H1 (cell line): ENCODE results near the gene ETFB. TPM values are rescaled to one million over a fixed set of nuclear protein-coding genes. Genes with fewer than 3 reads are reported as not detected.

Experiments
- CTCF ChIA-PET: fragments of 300-600 bp; sonication (Branson Sonifier 250); formaldehyde crosslinking; loops from one replicate; lab custom pipeline; 2021; ENCODE audit not compliant: partially characterized antibody; lab: Charles Lee
- POLR2A ChIA-PET: fragments of 300-600 bp; sonication (Branson Sonifier 250); formaldehyde crosslinking; loops from one replicate; lab custom pipeline; 2021; ENCODE audit warnings: inconsistent platforms; ENCODE audit not compliant: partially characterized antibody; lab: Charles Lee
- DNase-seq, 2 experiments: peaks; one replicate each; pipeline versions ENCODE4 v3.0.0 to v3.0.0-alpha.2; 2010 to 2022; ENCODE audit warnings: low spot score in 2 of 2, low read depth in 1 of 2, mixed read lengths in 1 of 2
- FAIRE-seq: peaks from 2 replicates; lab custom pipeline; 2011; peaks lifted over from hg19 to GRCh38; lab: Jason Lieb, UNC
- H2AFZ ChIP-seq: 2 replicates; pipeline ENCODE4 v1.8.1; 2012; ENCODE audit warnings: low read length, inconsistent platforms
- H2AK5ac ChIP-seq: 2 replicates; pipeline ENCODE4 v1.6.1; 2013; ENCODE audit warnings: low read depth, low read length
- H2BK120ac ChIP-seq: replicated peaks from 2 replicates; pipeline ENCODE3; 2013; ENCODE audit warnings: low read depth, low read length, inconsistent platforms
- H2BK12ac ChIP-seq: 2 replicates; pipeline ENCODE4 v1.6.1; 2013; ENCODE audit warnings: low read depth, low read length
- H2BK15ac ChIP-seq: 2 replicates; pipeline ENCODE4 v1.6.1; 2013; ENCODE audit warnings: low read length
- H2BK20ac ChIP-seq: 2 replicates; pipeline ENCODE4 v1.6.1; 2013; ENCODE audit warnings: low read length
- H2BK5ac ChIP-seq: 2 replicates; pipeline ENCODE4 v1.6.1; 2013; ENCODE audit warnings: low read depth, low read length
- H3K14ac ChIP-seq: 2 replicates; pipeline ENCODE4 v1.6.1; 2013; ENCODE audit warnings: inconsistent platforms; ENCODE audit not compliant: insufficient read length
- H3K18ac ChIP-seq: 2 replicates; pipeline ENCODE4 v1.6.1; 2013; ENCODE audit warnings: low read length; ENCODE audit errors: extremely low read depth
- H3K23ac ChIP-seq: 2 replicates; pipeline ENCODE4 v1.6.1; 2013; ENCODE audit warnings: inconsistent platforms; ENCODE audit not compliant: insufficient read length
- H3K23me2 ChIP-seq: 2 replicates; pipeline ENCODE4 v1.6.1; 2013; ENCODE audit warnings: low read depth, low read length
- H3K27ac ChIP-seq: 2 replicates; pipeline ENCODE4 v1.6.1; 2011; ENCODE audit warnings: low read depth, low read length, inconsistent platforms
- H3K27me3 ChIP-seq, 4 experiments: replicated peaks in 1 of 4; 1 replicate in 1 of 4; 2 replicates in 3 of 4; pipeline versions ENCODE4 v1.6.1 to v1.8.1; 2011 to 2013; ENCODE audit warnings: low read length in 3 of 4, mild to moderate bottlenecking in 3 of 4, inconsistent platforms in 2 of 4, mixed read lengths in 2 of 4, moderate library complexity in 1 of 4; ENCODE audit not compliant: control insufficient read depth in 3 of 4, insufficient read depth in 3 of 4; ENCODE audit errors: extremely low read depth in 1 of 4
- H3K36me3 ChIP-seq, 4 experiments: 2 replicates each; pipeline versions ENCODE4 v1.6.1 to v1.8.1; 2011 to 2013; ENCODE audit warnings: mild to moderate bottlenecking in 4 of 4, low read length in 3 of 4, moderate library complexity in 2 of 4, control low read depth in 1 of 4, inconsistent platforms in 1 of 4; ENCODE audit not compliant: insufficient read depth in 4 of 4, control insufficient read depth in 2 of 4
- H3K4ac ChIP-seq: replicated peaks from 2 replicates; pipeline ENCODE3; 2013; ENCODE audit warnings: low read length, low read depth, mixed read lengths, inconsistent platforms; ENCODE audit not compliant: insufficient read length
- H3K4me1 ChIP-seq, 4 experiments: replicated peaks in 1 of 4; 1 replicate in 1 of 4; 2 replicates in 3 of 4; pipeline versions ENCODE4 v1.6.1 to v1.8.1; 2011 to 2013; ENCODE audit warnings: low read length in 3 of 4, inconsistent platforms in 2 of 4, mixed read lengths in 1 of 4; ENCODE audit not compliant: insufficient read depth in 4 of 4, control insufficient read depth in 3 of 4
- H3K4me2 ChIP-seq, 2 experiments: 2 replicates each; pipeline versions ENCODE4 v1.6.1 to v1.8.1; 2011 to 2013; ENCODE audit warnings: low read depth in 2 of 2, low read length in 2 of 2, control low read depth in 1 of 2, inconsistent platforms in 1 of 2, mild to moderate bottlenecking in 1 of 2; ENCODE audit not compliant: insufficient read depth in 1 of 2
- H3K4me3 ChIP-seq, 4 experiments: fragments of 200-600, 300-600 bp in 1 of 4; sonication (generic), shearing (Covaris generic), sonication (Bioruptor Twin) in 1 of 4; 2 replicates each; pipeline versions ENCODE4 v1.5.1 to v1.8.1; 2011 to 2016; ENCODE audit warnings: low read length in 4 of 4, low read depth in 3 of 4, control low read depth in 2 of 4, inconsistent platforms in 2 of 4, mild to moderate bottlenecking in 2 of 4, mixed read lengths in 1 of 4, moderate library complexity in 1 of 4; ENCODE audit not compliant: insufficient read depth in 2 of 4; ENCODE audit errors: extremely low read depth in 1 of 4
- H3K56ac ChIP-seq: replicated peaks from 2 replicates; pipeline ENCODE3; 2013; ENCODE audit warnings: low read depth, mild to moderate bottlenecking, mixed read lengths, low read length, inconsistent platforms; ENCODE audit not compliant: insufficient read length
- H3K79me1 ChIP-seq: 2 replicates; pipeline ENCODE4 v1.6.1; 2013; ENCODE audit warnings: low read depth, low read length, control low read depth
- H3K79me2 ChIP-seq, 2 experiments: 2 replicates each; pipeline versions ENCODE4 v1.6.1 to v1.8.1; 2012 to 2013; ENCODE audit warnings: low read length in 2 of 2, mild to moderate bottlenecking in 2 of 2, inconsistent platforms in 1 of 2; ENCODE audit not compliant: insufficient read depth in 2 of 2, control insufficient read depth in 1 of 2
- H3K9ac ChIP-seq, 4 experiments: replicated peaks in 1 of 4; 1 replicate in 1 of 4; 2 replicates in 3 of 4; pipeline versions ENCODE4 v1.6.1 to v1.8.1; 2011 to 2013; ENCODE audit warnings: low read depth in 3 of 4, low read length in 3 of 4, control low read depth in 2 of 4, mild to moderate bottlenecking in 2 of 4, moderate library complexity in 2 of 4, inconsistent platforms in 1 of 4; ENCODE audit errors: extremely low read depth in 1 of 4
- H3K9me3 ChIP-seq, 2 experiments: 2 replicates each; pipeline versions ENCODE4 v1.6.1 to v1.8.1; 2012 to 2013; ENCODE audit warnings: mild to moderate bottlenecking in 2 of 2, moderate library complexity in 2 of 2, control low read depth in 1 of 2, inconsistent platforms in 1 of 2, low read depth in 1 of 2, low read length in 1 of 2, mixed read lengths in 1 of 2; ENCODE audit not compliant: insufficient read depth in 2 of 2
- H4K20me1 ChIP-seq, 2 experiments: replicated peaks in 1 of 2; 2 replicates each; pipeline versions ENCODE3 to v1.8.1; 2011 to 2013; ENCODE audit warnings: inconsistent platforms in 2 of 2, low read length in 2 of 2, mild to moderate bottlenecking in 1 of 2; ENCODE audit not compliant: insufficient read depth in 2 of 2, control insufficient read depth in 1 of 2
- H4K5ac ChIP-seq: 2 replicates; pipeline ENCODE4 v1.6.1; 2013; ENCODE audit warnings: low read length, low read depth, mixed read lengths, inconsistent platforms; ENCODE audit not compliant: insufficient read length
- H4K8ac ChIP-seq: 2 replicates; pipeline ENCODE4 v1.8.0; 2013; ENCODE audit warnings: mild to moderate bottlenecking, moderate library complexity, low read length, inconsistent platforms; ENCODE audit not compliant: insufficient read depth; ENCODE audit errors: extremely low read depth
- H4K91ac ChIP-seq: replicated peaks from 2 replicates; pipeline ENCODE3; 2013; ENCODE audit warnings: low read length, mixed read lengths, inconsistent platforms; ENCODE audit not compliant: insufficient read length
- CTBP2 ChIP-seq: IDR thresholded peaks from 2 replicates; pipeline ENCODE4 v1.7.0; 2011; ENCODE audit warnings: borderline replicate concordance, mild to moderate bottlenecking, moderate library complexity, mixed read lengths, low read length; ENCODE audit not compliant: insufficient read depth, insufficient read length
- HDAC6 ChIP-seq: IDR thresholded peaks from one replicate; pipeline ENCODE4 v1.7.1; 2012; ENCODE audit warnings: low read depth, mild to moderate bottlenecking, inconsistent platforms, low read length, moderate library complexity
- KDM5A ChIP-seq: fragments of 200-600 bp; IDR thresholded peaks from 2 replicates; pipeline ENCODE4 v1.7.1; 2012; ENCODE audit warnings: mild to moderate bottlenecking, low read length, inconsistent platforms, mixed read lengths
- MAFK ChIP-seq: IDR thresholded peaks from 2 replicates; pipeline ENCODE4 v1.6.1; 2012; ENCODE audit warnings: low read depth, mild to moderate bottlenecking, improper control_type of control experiment, low read length
- SIX5 ChIP-seq: IDR thresholded peaks from 2 replicates; pipeline ENCODE4 v1.6.1; 2011; ENCODE audit warnings: mild to moderate bottlenecking, low read depth, low read length
- SP4 ChIP-seq: IDR thresholded peaks from 2 replicates; pipeline ENCODE4 v1.6.1; 2012; ENCODE audit warnings: low read length, inconsistent platforms
- SUZ12 ChIP-seq: fragments of 200-600 bp; sonication (generic); IDR thresholded peaks from 2 replicates; pipeline ENCODE4 v1.6.1; 2012; ENCODE audit warnings: mild to moderate bottlenecking, inconsistent platforms, low read length, moderate library complexity, mixed read lengths
- WGBS, 2 experiments: shearing (Covaris generic) in 1 of 2; methylation state at CpG; one replicate each; pipeline versions ENCODE4 v1.1.6 to v1.1.7; 2013 to 2015; ENCODE audit warnings: low lambda C conversion rate in 2 of 2, mixed read lengths in 2 of 2, inconsistent platforms in 1 of 2, low coverage in 1 of 2, missing lambda C conversion rate in 1 of 2; ENCODE audit not compliant: insufficient replicate concordance in 2 of 2, insufficient coverage in 1 of 2, insufficient read length in 1 of 2; ENCODE audit errors: extremely low coverage in 1 of 2, missing lambda C conversion rate in 1 of 2; 5-methylcytosine and 5-hydroxymethylcytosine counted together
- polyA plus RNA-seq, 7 experiments: library from polyadenylated mRNA; depleted of rRNA in 3 of 7; stranded (reverse) in 5 of 7; unstranded in 2 of 7; fragments of >200 nt in 5 of 7; fragments of 200-250 nt in 2 of 7; gene quantifications; 1 replicate in 5 of 7; 2 replicates in 1 of 7; 4 replicates in 1 of 7; pipeline versions ENCODE4 v1.2.1 to v1.2.3, GENCODE V29; 2011 to 2013; ENCODE audit warnings: missing spikeins in 2 of 7, mixed read lengths in 2 of 7
- total RNA-seq: library from RNA; stranded (reverse); fragmentation: NEBNext Ultra II Directional; extraction: Animal tissue kit (Norgen Biotek cat#: 25700); gene quantifications from 2 replicates; pipeline ENCODE4 v1.2.1, GENCODE V29; 2021
- TF ChIP-seq, protein P1 (sequence below): IDR thresholded peaks from 2 replicates; pipeline ENCODE4 v1.6.1; 2011; ENCODE audit warnings: low read depth, mild to moderate bottlenecking, low read length; ENCODE audit not compliant: insufficient read depth

Gene ETFB
- total and polyA plus RNA-seq, 2 of the 8 experiments (the other 6 are each of a cell fraction or from before 2014, with no cell fraction given), result 40.0 to 66.5 TPM

- FAIRE-seq (no peak), DNase-seq (no peak)
- no peaks in the 10 kb centered on the region; a peak in 2 of 7 replicates for H3K27me3 ChIP-seq
- no peaks in the 10 kb centered on the region for H3K36me3 ChIP-seq
- WGBS, 2 experiments, result 87% methylated on average over 4 of the region's 4 CpGs; no CpG with 5 or more reads in 1 of the 2 experiments
- H3K23me2 ChIP-seq, result peaks cover 22% of the 10 kb centered on the region
- H3K4me3 ChIP-seq, result no peak overlapping the region
- no peak overlapping the region for H2BK5ac ChIP-seq
- H3K79me1 ChIP-seq, result no peaks in the 10 kb centered on the region
- H4K20me1 ChIP-seq, result no peaks in the 10 kb centered on the region
- ChIA-PET CTCF (interaction anchor here (0.6 to 1.3 kb wide), 7 partner anchors 17 to 212 kb away, joined by 3 to 5 read pairs (median 4); partner anchors contain the start of genes LIM2 and SIGLEC10), POLR2A (interaction anchor here (1.3 kb wide), 1 partner anchor 29 kb away, joined by 3 read pairs; the partner anchor contains the start of gene VSIG10L)
- H3K4me1 ChIP-seq, result peaks cover 0 to 17% (median 10%) of the 10 kb centered on the region in 4 experiments; a peak in 6 of 7 replicates
- H3K79me2 ChIP-seq, result no peaks in the 10 kb centered on the region
- H3K18ac ChIP-seq, result no peak overlapping the region
- H4K5ac ChIP-seq, result no peak overlapping the region
- H4K8ac ChIP-seq, result no peak overlapping the region
- H3K4ac ChIP-seq, result no peak overlapping the region
- H3K23ac ChIP-seq, result no peak overlapping the region
- H3K27ac ChIP-seq, result no peak overlapping the region
- peak overlapping the region; percentile 81; the same call in 1 of the 2 replicates for H2BK15ac ChIP-seq
- H2AK5ac ChIP-seq, result 0 out of 2 replicates have a peak overlapping the region, but pooled peaks have one; percentile 65
- no peak overlapping the region for H3K56ac ChIP-seq
- no peaks in the 10 kb centered on the region for H3K9me3 ChIP-seq
- no peak overlapping the region for H2BK120ac ChIP-seq
- TF ChIP-seq SP4, result no peak
- TF ChIP-seq, protein P1, sequence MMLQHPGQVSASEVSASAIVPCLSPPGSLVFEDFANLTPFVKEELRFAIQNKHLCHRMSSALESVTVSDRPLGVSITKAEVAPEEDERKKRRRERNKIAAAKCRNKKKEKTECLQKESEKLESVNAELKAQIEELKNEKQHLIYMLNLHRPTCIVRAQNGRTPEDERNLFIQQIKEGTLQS, result no peak
- no peak for TF ChIP-seq MAFK
- TF ChIP-seq SUZ12, result no peak
- no peak for TF ChIP-seq SIX5
- no peak for TF ChIP-seq HDAC6
- no peak for TF ChIP-seq CTBP2
- TF ChIP-seq KDM5A, result no peak
- no peak overlapping the region for H3K4me2 ChIP-seq
- 0 out of 2 replicates have a peak overlapping the region, but pooled peaks have one; percentile 60 for H2BK12ac ChIP-seq
- no peak overlapping the region for H2BK20ac ChIP-seq
- H3K9ac ChIP-seq, result no peak overlapping the region
- H4K91ac ChIP-seq, result no peak overlapping the region
- H3K14ac ChIP-seq, result no peak overlapping the region
- H2AFZ ChIP-seq, result no peak overlapping the region
These were observed 4.0 kb upstream of the ETFB start for GRCh38 chr19:51370230-51370629.
